ENCODE results near the gene LMNA. TPM values are rescaled to one million over a fixed set of nuclear protein-coding genes. Genes with fewer than 3 reads are reported as not detected.

The LMNA gene
- total RNA-seq, 6 donors from 2014 or later, result 156 to 1,281 (median 388) TPM

DNA sequence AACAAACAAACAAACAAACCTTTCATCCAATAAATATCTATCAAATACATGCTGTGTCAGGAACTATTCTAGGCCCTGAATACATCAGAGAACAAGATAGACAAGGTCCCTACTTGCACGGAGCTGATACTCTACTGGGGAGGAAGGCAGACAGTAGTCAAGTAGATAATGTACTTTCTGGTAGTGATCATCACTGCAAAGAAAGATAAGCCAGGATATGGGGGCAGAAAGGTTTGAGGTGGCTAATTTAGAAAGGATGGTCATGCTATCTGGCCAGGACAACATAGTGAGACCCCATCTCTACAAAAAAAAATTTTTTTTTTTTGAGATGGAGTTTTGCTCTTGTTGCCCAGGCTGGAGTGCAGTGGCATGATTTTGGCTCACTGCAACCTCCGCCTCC is 22.9 kb upstream of the LMNA start:
- DNase-seq, result no peak
- 74 to 89% methylated on average over 2 of the region's 2 CpGs for WGBS, 2 donors
- no peaks in the 10 kb centered on the region for H3K9me3 ChIP-seq
- no peak for ATAC-seq (ENCODE audit: low FRiP score in 2 of 2)
- no peaks in the 10 kb centered on the region for H3K36me3 ChIP-seq
- H3K4me1 ChIP-seq, result peaks cover 7 to 31% (median 21%) of the 10 kb centered on the region in 4 donors
- no peak overlapping the region for H3K4me3 ChIP-seq
- TF ChIP-seq, protein P1, sequence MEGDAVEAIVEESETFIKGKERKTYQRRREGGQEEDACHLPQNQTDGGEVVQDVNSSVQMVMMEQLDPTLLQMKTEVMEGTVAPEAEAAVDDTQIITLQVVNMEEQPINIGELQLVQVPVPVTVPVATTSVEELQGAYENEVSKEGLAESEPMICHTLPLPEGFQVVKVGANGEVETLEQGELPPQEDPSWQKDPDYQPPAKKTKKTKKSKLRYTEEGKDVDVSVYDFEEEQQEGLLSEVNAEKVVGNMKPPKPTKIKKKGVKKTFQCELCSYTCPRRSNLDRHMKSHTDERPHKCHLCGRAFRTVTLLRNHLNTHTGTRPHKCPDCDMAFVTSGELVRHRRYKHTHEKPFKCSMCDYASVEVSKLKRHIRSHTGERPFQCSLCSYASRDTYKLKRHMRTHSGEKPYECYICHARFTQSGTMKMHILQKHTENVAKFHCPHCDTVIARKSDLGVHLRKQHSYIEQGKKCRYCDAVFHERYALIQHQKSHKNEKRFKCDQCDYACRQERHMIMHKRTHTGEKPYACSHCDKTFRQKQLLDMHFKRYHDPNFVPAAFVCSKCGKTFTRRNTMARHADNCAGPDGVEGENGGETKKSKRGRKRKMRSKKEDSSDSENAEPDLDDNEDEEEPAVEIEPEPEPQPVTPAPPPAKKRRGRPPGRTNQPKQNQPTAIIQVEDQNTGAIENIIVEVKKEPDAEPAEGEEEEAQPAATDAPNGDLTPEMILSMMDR (IDR thresholded peaks at IDR 0.05), result no peak
- no peak for TF ChIP-seq POLR2A (IDR thresholded peaks at IDR 0.05)
- TF ChIP-seq POLR2AphosphoS5 (IDR thresholded peaks at IDR 0.05), result no peak
- no peak for TF ChIP-seq EP300 (IDR thresholded peaks at IDR 0.05)
- H3K27me3 ChIP-seq, result no peaks in the 10 kb centered on the region
- H3K27ac ChIP-seq, result no peak overlapping the region

DNA sequence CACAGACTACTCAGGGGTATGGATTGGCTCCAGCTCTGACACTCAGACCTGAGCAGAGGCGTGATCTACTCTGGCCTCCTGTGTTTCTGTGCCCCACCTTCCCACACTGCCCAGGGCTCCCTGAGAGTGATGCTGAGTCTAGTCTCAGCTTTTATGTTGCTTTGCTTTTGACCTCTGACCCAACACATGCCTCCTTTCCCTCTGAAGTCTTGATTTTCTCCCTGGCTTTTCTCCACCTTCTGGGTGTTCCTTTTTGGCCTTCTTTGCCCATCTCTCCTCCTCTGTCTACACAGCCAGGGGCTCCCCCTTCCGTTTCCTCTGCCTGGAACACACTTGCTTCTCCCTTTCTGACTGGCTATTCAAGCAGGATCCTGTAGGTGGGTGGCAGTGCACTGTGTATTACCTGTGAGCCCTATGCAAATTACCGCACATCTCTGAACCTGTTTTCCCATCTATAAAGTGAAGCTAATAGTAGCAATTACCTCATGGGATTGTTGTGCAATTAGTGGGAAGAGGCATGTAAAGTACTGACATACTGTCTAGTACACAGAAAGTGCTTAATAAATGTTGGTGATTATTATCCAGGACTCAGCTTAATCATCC is 18.5 kb upstream of the LMNA start:
- DNase-seq, result no peak
- 80 to 87% methylated on average over 3 of the region's 3 CpGs for WGBS, 2 donors
- Histone ChIP-seq H3K27ac (peak overlapping the region in 3 of 4 donors; percentile 15 to 68 (median 34)), H3K36me3 (no peaks in the 10 kb centered on the region), H3K9me3 (no peaks in the 10 kb centered on the region), H3K27me3 (no peaks in the 10 kb centered on the region), H3K4me1 (peaks cover 15 to 26% (median 18%) of the 10 kb centered on the region in 4 donors), H3K4me3 (no peak overlapping the region)
- no peak for TF ChIP-seq POLR2AphosphoS5 (IDR thresholded peaks at IDR 0.05)
- TF ChIP-seq, protein P1 (IDR thresholded peaks at IDR 0.05), result no peak
- no peak for TF ChIP-seq EP300 (IDR thresholded peaks at IDR 0.05)
- TF ChIP-seq POLR2A (IDR thresholded peaks at IDR 0.05), result no peak
- peak in 1 of 2 donors; percentile 2 for ATAC-seq (ENCODE audit: low FRiP score in 2 of 2)

DNA sequence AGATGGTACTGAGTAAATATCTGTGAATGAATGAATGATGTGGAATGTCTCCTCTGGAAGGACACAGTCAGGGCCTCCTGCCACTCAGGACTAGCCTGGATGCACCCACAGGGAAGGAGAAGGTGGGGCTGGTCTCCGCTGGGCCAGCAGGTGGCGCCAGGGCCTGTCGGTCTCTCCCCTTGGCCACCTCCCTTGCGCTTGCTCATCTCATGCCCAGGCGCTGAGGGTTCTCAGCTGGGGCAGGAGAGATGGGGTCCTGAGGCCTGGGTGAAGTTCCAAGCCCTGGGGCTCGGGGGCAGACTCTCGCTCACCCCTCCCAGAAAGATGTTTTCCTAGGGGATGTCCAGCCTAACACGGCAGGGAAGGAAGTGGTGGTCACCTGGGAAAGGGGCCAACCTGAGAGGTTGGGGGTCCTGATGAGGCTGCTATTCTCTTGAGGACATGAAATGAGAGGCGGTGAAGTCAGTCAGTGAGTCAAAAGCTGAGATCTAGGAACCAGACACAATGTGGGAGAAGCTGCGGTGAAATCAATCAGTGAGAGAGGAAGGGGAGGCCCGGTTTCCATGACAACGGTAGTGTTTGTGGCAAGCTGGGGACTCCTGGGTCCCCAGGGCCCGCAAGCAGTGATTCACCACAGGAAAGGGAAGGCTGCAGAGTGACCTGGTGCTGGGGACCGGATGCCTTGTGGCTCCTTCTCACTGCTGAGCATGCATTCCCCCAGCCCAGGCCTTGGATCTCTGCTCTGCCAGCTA is 17.7 kb upstream of the LMNA start:
- peaks cover 15 to 32% (median 18%) of the 10 kb centered on the region in 4 donors for H3K4me1 ChIP-seq
- no peaks in the 10 kb centered on the region for H3K36me3 ChIP-seq
- peak; percentile 93 to 95 for ATAC-seq (ENCODE audit: low FRiP score in 2 of 2)
- H3K27me3 ChIP-seq, result no peaks in the 10 kb centered on the region
- 24 to 38% methylated on average over 5 to 14 of the region's 14 CpGs for WGBS, 2 donors
- DNase-seq, result peak; percentile 93 to 98
- H3K9me3 ChIP-seq, result no peaks in the 10 kb centered on the region
- peak overlapping the region in 1 of 4 donors; percentile 13 for H3K4me3 ChIP-seq
- peak overlapping the region; percentile 42 to 72 (median 61) for H3K27ac ChIP-seq
- TF ChIP-seq POLR2A (IDR thresholded peaks at IDR 0.05), result peak in 1 of 4 donors; percentile 19
- TF ChIP-seq, protein P1 (IDR thresholded peaks at IDR 0.05), result peak; percentile 91 to 97 (median 96)
- TF ChIP-seq EP300 (IDR thresholded peaks at IDR 0.05), result peak in 1 of 4 donors; percentile 28
- TF ChIP-seq POLR2AphosphoS5 (IDR thresholded peaks at IDR 0.05), result peak; percentile 27 to 82

GRCh38 chr1:156097499-156098178 is 16.9 kb upstream of the LMNA start:
- Histone ChIP-seq H3K36me3 (no peaks in the 10 kb centered on the region), H3K4me1 (peaks cover 19 to 39% (median 23%) of the 10 kb centered on the region in 4 donors), H3K27me3 (no peaks in the 10 kb centered on the region), H3K9me3 (no peaks in the 10 kb centered on the region), H3K4me3 (no peak overlapping the region), H3K27ac (peak overlapping the region; percentile 7 to 68 (median 48))
- 86 to 87% methylated on average over 4 to 9 of the region's 9 CpGs for WGBS, 2 donors
- DNase-seq (no peak), ATAC-seq (ENCODE audit: low FRiP score in 2 of 2) (no peak)
- no peak for TF ChIP-seq EP300 (IDR thresholded peaks at IDR 0.05)

- Histone ChIP-seq H3K27me3 (no peaks in the 10 kb centered on the region), H3K4me3 (no peak overlapping the region), H3K4me1 (peaks cover 30 to 44% (median 33%) of the 10 kb centered on the region in 4 donors), H3K9me3 (no peaks in the 10 kb centered on the region), H3K27ac (no peak overlapping the region), H3K36me3 (no peaks in the 10 kb centered on the region)
- TF ChIP-seq POLR2AphosphoS5 (IDR thresholded peaks at IDR 0.05) (no peak), POLR2A (IDR thresholded peaks at IDR 0.05) (no peak), EP300 (IDR thresholded peaks at IDR 0.05) (no peak)
- TF ChIP-seq, protein P1 (IDR thresholded peaks at IDR 0.05), result no peak
- ATAC-seq (ENCODE audit: low FRiP score in 2 of 2) (no peak), DNase-seq (no peak)
- whole genome bisulfite sequencing, 2 donors, result 85 to 86% methylated on average over 2 of the region's 2 CpGs
These were observed 15.7 kb upstream of the LMNA start for GRCh38 chr1:156098784-156099183.
